GM23248 (cell line): ENCODE data around the gene PARD3B.

Source experiments
- EZH2 ChIP-seq: fragments of 200-600 bp; sonication (generic); IDR thresholded peaks from 2 replicates; pipeline ENCODE4 v1.6.1; 2018; ENCODE audit warnings: antibody characterized with exemption, mild to moderate bottlenecking; ENCODE audit not compliant: insufficient read depth, poor library complexity, severe bottlenecking
- EZH2phosphoT487 ChIP-seq: fragments of 200-600 bp; sonication (generic); IDR thresholded peaks from 2 replicates; pipeline ENCODE4 v1.6.1; 2018; ENCODE audit warnings: antibody characterized with exemption, moderate library complexity, mild to moderate bottlenecking, low read depth; ENCODE audit not compliant: insufficient read depth

DNA sequence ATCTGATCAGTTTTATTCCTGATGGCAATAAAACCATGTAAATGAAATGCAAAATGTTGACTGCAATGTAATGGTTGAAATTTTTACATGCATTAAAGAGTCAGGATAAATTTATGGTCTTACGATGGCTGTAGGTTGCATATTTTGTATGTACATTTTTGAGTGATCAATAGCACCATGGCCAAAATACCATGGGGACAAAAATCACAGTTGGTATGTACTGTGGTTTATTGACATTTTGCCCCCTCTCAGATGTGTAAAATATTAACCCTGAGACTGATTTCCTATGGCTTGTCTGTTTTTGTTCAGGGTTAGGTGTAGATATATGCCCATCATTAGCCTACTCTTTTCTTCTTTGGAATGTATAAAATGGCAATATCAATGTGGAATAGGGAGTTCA lies 138.1 kb downstream of the PARD3B start:
- no peak for TF ChIP-seq EZH2
- no peak for TF ChIP-seq EZH2phosphoT487
